Measurements from ENCODE around the gene ITGA11.

- TF ChIP-seq REST (IDR thresholded peaks at IDR 0.05; ENCODE audit: insufficient replicate concordance, low read depth) (no peak), POLR2AphosphoS5 (IDR thresholded peaks at IDR 0.05; ENCODE audit: low read depth) (no peak)
- TF ChIP-seq, protein P1, sequence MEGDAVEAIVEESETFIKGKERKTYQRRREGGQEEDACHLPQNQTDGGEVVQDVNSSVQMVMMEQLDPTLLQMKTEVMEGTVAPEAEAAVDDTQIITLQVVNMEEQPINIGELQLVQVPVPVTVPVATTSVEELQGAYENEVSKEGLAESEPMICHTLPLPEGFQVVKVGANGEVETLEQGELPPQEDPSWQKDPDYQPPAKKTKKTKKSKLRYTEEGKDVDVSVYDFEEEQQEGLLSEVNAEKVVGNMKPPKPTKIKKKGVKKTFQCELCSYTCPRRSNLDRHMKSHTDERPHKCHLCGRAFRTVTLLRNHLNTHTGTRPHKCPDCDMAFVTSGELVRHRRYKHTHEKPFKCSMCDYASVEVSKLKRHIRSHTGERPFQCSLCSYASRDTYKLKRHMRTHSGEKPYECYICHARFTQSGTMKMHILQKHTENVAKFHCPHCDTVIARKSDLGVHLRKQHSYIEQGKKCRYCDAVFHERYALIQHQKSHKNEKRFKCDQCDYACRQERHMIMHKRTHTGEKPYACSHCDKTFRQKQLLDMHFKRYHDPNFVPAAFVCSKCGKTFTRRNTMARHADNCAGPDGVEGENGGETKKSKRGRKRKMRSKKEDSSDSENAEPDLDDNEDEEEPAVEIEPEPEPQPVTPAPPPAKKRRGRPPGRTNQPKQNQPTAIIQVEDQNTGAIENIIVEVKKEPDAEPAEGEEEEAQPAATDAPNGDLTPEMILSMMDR (IDR thresholded peaks at IDR 0.05; ENCODE audit: insufficient read depth, low read length): no peak
Measured at GRCh38 chr15:68259883-68260282, 172.1 kb downstream of the ITGA11 start.

Data from HL-60 (cell line).